Activated naive CD8-positive, alpha-beta T cell (primary cell): ENCODE data around the gene SMIM12.

Experiments used
- H3K27ac Mint-ChIP-seq: one replicate; pipeline ENCODE4 v1.8.0; 2021; ENCODE audit warnings: mixed read lengths
- H3K27me3 Mint-ChIP-seq: one replicate; pipeline ENCODE4 v1.8.0; 2021; ENCODE audit warnings: mixed read lengths
- H3K36me3 Mint-ChIP-seq: one replicate; pipeline ENCODE4 v1.8.0; 2021; ENCODE audit warnings: mixed read lengths
- H3K4me1 Mint-ChIP-seq: one replicate; pipeline ENCODE4 v1.8.0; 2021; ENCODE audit warnings: low read depth, mixed read lengths
- H3K4me3 Mint-ChIP-seq: one replicate; pipeline ENCODE4 v1.8.0; 2021; ENCODE audit warnings: mild to moderate bottlenecking, mixed read lengths
- H3K9me3 Mint-ChIP-seq: one replicate; pipeline ENCODE4 v1.8.0; 2021; ENCODE audit warnings: low read depth, mixed read lengths

SMIM12 gene

GRCh38 chr1:34859446-34860200 is at the start of gene SMIM12:
Gene SMIM12, minus strand, starts transcription at chr1:34859749. Its CDS starts 3,772 bp downstream, at chr1:34855977.
- H3K27ac Mint-ChIP-seq, result peak within 1 kb of the TSS; percentile 99
- H3K27me3 Mint-ChIP-seq, result no peaks in the 10 kb centered on the region
- H3K4me1 Mint-ChIP-seq, result peaks cover 65% of the 10 kb centered on the region
- peak within 1 kb of the TSS; percentile 100 for H3K4me3 Mint-ChIP-seq
- no peaks in the 10 kb centered on the region for H3K9me3 Mint-ChIP-seq
- peaks cover 2% of the 10 kb centered on the region for H3K36me3 Mint-ChIP-seq

- H3K4me3 Mint-ChIP-seq, result no peak overlapping the region
- H3K36me3 Mint-ChIP-seq, result no peaks in the 10 kb centered on the region
- no peaks in the 10 kb centered on the region for H3K9me3 Mint-ChIP-seq
- peaks cover 6% of the 10 kb centered on the region for H3K27me3 Mint-ChIP-seq
- H3K27ac Mint-ChIP-seq, result no peak overlapping the region
- no peaks in the 10 kb centered on the region for H3K4me1 Mint-ChIP-seq
Observed at GRCh38 chr1:34908369-34908768, 48.8 kb upstream of the SMIM12 start.

- H3K27me3 Mint-ChIP-seq, result peaks cover 6% of the 10 kb centered on the region
- no peaks in the 10 kb centered on the region for H3K36me3 Mint-ChIP-seq
- no peak overlapping the region for H3K27ac Mint-ChIP-seq
- no peak overlapping the region for H3K4me3 Mint-ChIP-seq
- no peaks in the 10 kb centered on the region for H3K9me3 Mint-ChIP-seq
- H3K4me1 Mint-ChIP-seq, result no peaks in the 10 kb centered on the region
Observed at GRCh38 chr1:34907487-34908090, 48.0 kb upstream of the SMIM12 start.

- peaks cover 6% of the 10 kb centered on the region for H3K27me3 Mint-ChIP-seq
- H3K9me3 Mint-ChIP-seq, result no peaks in the 10 kb centered on the region
- no peak overlapping the region for H3K27ac Mint-ChIP-seq
- H3K4me1 Mint-ChIP-seq, result no peaks in the 10 kb centered on the region
- H3K36me3 Mint-ChIP-seq, result no peaks in the 10 kb centered on the region
- no peak overlapping the region for H3K4me3 Mint-ChIP-seq
Observed at GRCh38 chr1:34906756-34907155, 47.2 kb upstream of the SMIM12 start.

GRCh38 chr1:34906222-34906621 is 46.7 kb upstream of the SMIM12 start:
- Mint-ChIP-seq H3K27me3 (peaks cover 10% of the 10 kb centered on the region), H3K27ac (no peak overlapping the region), H3K9me3 (no peaks in the 10 kb centered on the region), H3K4me1 (no peaks in the 10 kb centered on the region), H3K36me3 (no peaks in the 10 kb centered on the region), H3K4me3 (no peak overlapping the region)

- peaks cover 15% of the 10 kb centered on the region for H3K27me3 Mint-ChIP-seq
- no peaks in the 10 kb centered on the region for H3K36me3 Mint-ChIP-seq
- H3K27ac Mint-ChIP-seq, result no peak overlapping the region
- no peaks in the 10 kb centered on the region for H3K4me1 Mint-ChIP-seq
- no peak overlapping the region for H3K4me3 Mint-ChIP-seq
- H3K9me3 Mint-ChIP-seq, result no peaks in the 10 kb centered on the region
Observed at GRCh38 chr1:34905098-34905459, 45.5 kb upstream of the SMIM12 start.

- H3K27ac Mint-ChIP-seq, result no peak overlapping the region
- H3K27me3 Mint-ChIP-seq, result peaks cover 15% of the 10 kb centered on the region
- H3K4me3 Mint-ChIP-seq, result no peak overlapping the region
- no peaks in the 10 kb centered on the region for H3K9me3 Mint-ChIP-seq
- no peaks in the 10 kb centered on the region for H3K36me3 Mint-ChIP-seq
- no peaks in the 10 kb centered on the region for H3K4me1 Mint-ChIP-seq
Observed at GRCh38 chr1:34904236-34905097, 44.9 kb upstream of the SMIM12 start.

- Mint-ChIP-seq H3K9me3 (no peaks in the 10 kb centered on the region), H3K4me1 (no peaks in the 10 kb centered on the region), H3K27me3 (peaks cover 14% of the 10 kb centered on the region), H3K4me3 (no peak overlapping the region), H3K36me3 (no peaks in the 10 kb centered on the region), H3K27ac (no peak overlapping the region)
Observed at GRCh38 chr1:34901919-34902318, 42.4 kb upstream of the SMIM12 start.

GRCh38 chr1:34900775-34901502 is 41.4 kb upstream of the SMIM12 start:
- Mint-ChIP-seq H3K4me3 (no peak overlapping the region), H3K4me1 (no peaks in the 10 kb centered on the region), H3K27ac (no peak overlapping the region), H3K36me3 (no peaks in the 10 kb centered on the region), H3K27me3 (peaks cover 10% of the 10 kb centered on the region), H3K9me3 (no peaks in the 10 kb centered on the region)

- H3K4me1 Mint-ChIP-seq, result no peaks in the 10 kb centered on the region
- no peaks in the 10 kb centered on the region for H3K9me3 Mint-ChIP-seq
- H3K36me3 Mint-ChIP-seq, result no peaks in the 10 kb centered on the region
- no peak overlapping the region for H3K4me3 Mint-ChIP-seq
- no peak overlapping the region for H3K27ac Mint-ChIP-seq
- peaks cover 10% of the 10 kb centered on the region for H3K27me3 Mint-ChIP-seq
Observed at GRCh38 chr1:34899906-34900305, 40.4 kb upstream of the SMIM12 start.

GRCh38 chr1:34899471-34899870 is 39.9 kb upstream of the SMIM12 start:
- Mint-ChIP-seq H3K27me3 (peaks cover 10% of the 10 kb centered on the region), H3K27ac (no peak overlapping the region), H3K4me1 (no peaks in the 10 kb centered on the region), H3K9me3 (no peaks in the 10 kb centered on the region), H3K4me3 (no peak overlapping the region), H3K36me3 (no peaks in the 10 kb centered on the region)

- H3K4me3 Mint-ChIP-seq, result no peak overlapping the region
- no peaks in the 10 kb centered on the region for H3K36me3 Mint-ChIP-seq
- H3K27me3 Mint-ChIP-seq, result peaks cover 10% of the 10 kb centered on the region
- no peak overlapping the region for H3K27ac Mint-ChIP-seq
- no peaks in the 10 kb centered on the region for H3K4me1 Mint-ChIP-seq
- no peaks in the 10 kb centered on the region for H3K9me3 Mint-ChIP-seq
Observed at GRCh38 chr1:34898330-34898761, 38.8 kb upstream of the SMIM12 start.

- Mint-ChIP-seq H3K4me3 (no peak overlapping the region), H3K36me3 (no peaks in the 10 kb centered on the region), H3K4me1 (no peaks in the 10 kb centered on the region), H3K27ac (no peak overlapping the region), H3K9me3 (peaks cover 7% of the 10 kb centered on the region), H3K27me3 (peaks cover 9% of the 10 kb centered on the region)
Observed at GRCh38 chr1:34896612-34897011, 37.1 kb upstream of the SMIM12 start.

GRCh38 chr1:34889705-34890104 is 30.2 kb upstream of the SMIM12 start:
- peaks cover 9% of the 10 kb centered on the region for H3K9me3 Mint-ChIP-seq
- H3K27me3 Mint-ChIP-seq, result peaks cover 18% of the 10 kb centered on the region
- H3K27ac Mint-ChIP-seq, result no peak overlapping the region
- peaks cover 3% of the 10 kb centered on the region for H3K4me1 Mint-ChIP-seq
- peaks cover 5% of the 10 kb centered on the region for H3K36me3 Mint-ChIP-seq
- H3K4me3 Mint-ChIP-seq, result no peak overlapping the region
